Lung (tissue), 12 donors: ENCODE results near the gene RUFY4. TPM values are rescaled to one million over a fixed set of nuclear protein-coding genes. Genes with fewer than 3 reads are reported as not detected.
"Not testable (repeated sequence)": the region's sequence is repeated elsewhere in the genome, so short reads cannot be mapped to it uniquely, and the experiment has no call there.

Source experiments
- ATAC-seq: fragments of 200-7000 bp; cut with Tn5 transposase; one replicate; pipeline ENCODE4 v1.9.1; 2020; ENCODE audit warnings: moderate number of reproducible peaks; ENCODE audit not compliant: insufficient read depth, low FRiP score
- DNase-seq, 3 donors: peaks; one replicate each; pipeline ENCODE4 v3.0.0-alpha.2; 2013 to 2017
- H3K27ac ChIP-seq, 2 donors: one replicate each; pipeline ENCODE4 v1.5.1; 2013; ENCODE audit warnings: mild to moderate bottlenecking in 2 of 2, moderate library complexity in 2 of 2, control low read depth in 1 of 2, inconsistent platforms in 1 of 2, low read depth in 1 of 2, low read length in 1 of 2
- H3K27me3 ChIP-seq, 3 donors: one replicate each; pipeline ENCODE4 v1.5.1; 2013; ENCODE audit warnings: low read length in 2 of 3; ENCODE audit not compliant: control insufficient read depth in 3 of 3, insufficient read depth in 3 of 3
- H3K36me3 ChIP-seq, 4 donors: one replicate each; pipeline ENCODE4 v1.5.1; 2013; ENCODE audit warnings: low read length in 4 of 4, mild to moderate bottlenecking in 1 of 4, moderate library complexity in 1 of 4; ENCODE audit not compliant: control insufficient read depth in 4 of 4, insufficient read depth in 4 of 4
- H3K4me1 ChIP-seq, 5 donors: one replicate each; pipeline ENCODE4 v1.5.1; 2013; ENCODE audit warnings: low read length in 5 of 5, mild to moderate bottlenecking in 2 of 5, moderate library complexity in 1 of 5; ENCODE audit not compliant: control insufficient read depth in 5 of 5, insufficient read depth in 5 of 5
- H3K4me3 ChIP-seq: one replicate; pipeline ENCODE4 v1.5.1; 2013; ENCODE audit warnings: mild to moderate bottlenecking, control low read depth, moderate library complexity
- H3K9ac ChIP-seq, 2 donors: one replicate each; pipeline ENCODE4 v1.5.1; 2013; ENCODE audit warnings: low read length in 2 of 2, control low read depth in 1 of 2; ENCODE audit not compliant: insufficient read depth in 1 of 2
- H3K9me3 ChIP-seq, 4 donors: one replicate each; pipeline ENCODE4 v1.5.1; 2013; ENCODE audit warnings: low read length in 3 of 4, mild to moderate bottlenecking in 1 of 4, moderate library complexity in 1 of 4; ENCODE audit not compliant: control insufficient read depth in 4 of 4, insufficient read depth in 3 of 4
- CTCF ChIP-seq: IDR thresholded peaks from 2 replicates; pipeline ENCODE4 v1.5.1; 2012; ENCODE audit warnings: mild to moderate bottlenecking; ENCODE audit errors: control extremely low read depth, extremely low read depth
- WGBS, 2 donors: extraction: QIAGEN DNeasy Blood & Tissue Kit; methylation state at CpG; one replicate each; pipeline ENCODE4 v1.1.7; 2013; 5-methylcytosine and 5-hydroxymethylcytosine counted together
- polyA plus RNA-seq, 2 donors: library from polyadenylated mRNA; stranded (reverse); fragments of 200-250 nt; gene quantifications; one replicate each; pipeline ENCODE4 v1.2.1, GENCODE V29; 2013
- total RNA-seq, 2 donors: library from RNA; depleted of rRNA in 1 of 2; stranded (reverse); fragments of >200 nt in 1 of 2; gene quantifications; one replicate each; pipeline ENCODE4 v1.2.1, GENCODE V29; 2014 to 2021
- donor health status: control.
- donor health status: control.
- donor health status: Bipolar disorder and iron deficiency.
- donor health status: healthy.
- donor health status: DM: yes; HTN: yes; CAD: no.

The RUFY4 gene
- total and polyA plus RNA-seq, 4 donors: 0.15 to 0.57 (median 0.37) TPM

- WGBS, 2 donors: 21 to 22% methylated on average over 24 of the region's 24 CpGs
- H3K27me3 ChIP-seq, H3K27ac ChIP-seq, H3K36me3 ChIP-seq, H3K9me3 ChIP-seq, H3K4me3 ChIP-seq: not testable (repeated sequence)
- H3K9ac ChIP-seq: peak overlapping the region in 1 of 2 donors; percentile 36
- ATAC-seq (peak; percentile 73), DNase-seq (peak; percentile 81 to 88 (median 86))
- H3K4me1 ChIP-seq: peaks cover 0 to 24% (median 5%) of the 10 kb centered on the region in 5 donors
- peak; percentile 66 for TF ChIP-seq CTCF
Observed at GRCh38 chr2:218034497-218035213, 34.4 kb upstream of the RUFY4 start.

DNA sequence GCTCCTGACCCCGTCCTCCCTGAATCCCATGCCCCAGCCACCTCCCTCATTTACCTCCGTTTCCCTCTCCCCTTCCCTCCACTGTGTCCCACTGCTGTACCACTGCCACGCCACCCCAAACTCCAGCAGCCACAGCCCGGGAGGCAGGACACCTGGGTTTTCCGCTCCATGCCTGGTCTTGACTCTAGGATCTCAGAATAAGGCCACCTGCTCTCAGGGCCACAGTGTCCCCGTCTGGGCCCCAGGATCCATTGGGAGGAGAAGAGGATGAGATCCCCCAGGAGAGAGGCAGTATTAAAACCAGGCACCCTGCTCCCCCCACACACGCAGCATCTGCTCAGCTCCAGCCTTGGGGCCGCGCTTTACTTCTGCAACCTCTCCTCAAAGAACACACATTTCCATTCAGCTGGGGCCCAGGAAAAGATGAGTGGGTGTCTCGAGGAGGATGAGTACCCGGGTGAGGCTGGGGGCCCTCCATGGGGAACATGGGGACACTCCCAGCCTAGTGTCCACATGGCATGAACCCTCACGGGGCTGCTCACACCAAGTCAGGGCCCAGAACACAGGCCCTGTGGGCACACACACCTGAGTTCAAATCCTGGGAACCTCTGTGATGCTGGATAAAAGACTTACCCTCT lies 33.5 kb upstream of the RUFY4 start:
- Histone ChIP-seq H3K4me3 (no peak overlapping the region), H3K9me3 (no peaks in the 10 kb centered on the region), H3K9ac (no peak overlapping the region), H3K27me3 (peaks cover 0 to 9% (median 0%) of the 10 kb centered on the region in 3 donors), H3K4me1 (peaks cover 0 to 17% (median 5%) of the 10 kb centered on the region in 5 donors), H3K27ac (no peak overlapping the region), H3K36me3 (no peaks in the 10 kb centered on the region)
- no peak for ATAC-seq
- WGBS, 2 donors: 86 to 90% methylated on average over 12 of the region's 12 CpGs
- TF ChIP-seq CTCF: no peak
- DNase-seq: no peak

DNA sequence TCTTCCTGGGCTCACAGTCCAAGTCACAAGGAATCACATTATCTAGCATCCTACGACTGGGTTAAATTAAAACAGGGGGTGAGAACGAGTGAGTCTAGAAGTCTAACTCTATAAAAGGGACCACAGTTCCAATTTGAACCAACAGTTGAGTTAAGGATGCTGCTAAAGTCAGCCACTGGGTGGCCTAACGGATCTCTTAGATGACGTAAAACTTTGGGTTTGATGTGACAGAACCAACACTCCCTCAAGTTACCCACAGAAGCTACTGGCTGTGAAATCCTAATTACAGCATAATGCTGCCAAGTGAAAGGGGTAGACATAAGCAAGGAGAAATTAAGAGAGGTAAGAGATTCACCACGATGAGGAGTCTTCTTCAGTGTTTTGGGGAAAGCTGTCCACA lies 32.7 kb upstream of the RUFY4 start:
- Histone ChIP-seq H3K27me3 (peaks cover 0 to 17% (median 0%) of the 10 kb centered on the region in 3 donors), H3K4me1 (peaks cover 0 to 17% (median 3%) of the 10 kb centered on the region in 5 donors), H3K27ac (no peak overlapping the region), H3K9ac (no peak overlapping the region), H3K36me3 (no peaks in the 10 kb centered on the region), H3K9me3 (no peaks in the 10 kb centered on the region), H3K4me3 (no peak overlapping the region)
- DNase-seq (no peak), ATAC-seq (no peak)
- TF ChIP-seq CTCF: no peak
- WGBS, 2 donors: 75% methylated on average over 5 of the region's 5 CpGs
